HEK293 (cell line): Measurements from ENCODE around the gene PDE4D.

Experiments
- CTCF ChIA-PET: fragments of 350-600 bp; formaldehyde crosslinking; extraction: SDS; loops from one replicate; lab custom pipeline; 2021; ENCODE audit warnings: antibody characterized with exemption; lab: Yijun Ruan, JAX
- POLR2A ChIA-PET: fragments of 300-600 bp; formaldehyde crosslinking; extraction: SDS; loops from one replicate; lab custom pipeline; 2020; ENCODE audit warnings: antibody characterized with exemption, inconsistent platforms; lab: Yijun Ruan, JAX
- H3K27ac ChIP-seq: fragments of 200-500 bp; sonication (Bioruptor generic); 2 replicates; pipeline ENCODE4 v1.5.1; 2014; ENCODE audit warnings: low read depth, low read length, control low read depth, inconsistent platforms; ENCODE audit errors: extremely low read depth
- H3K36me3 ChIP-seq, 2 experiments: fragments of 200-500 bp in 1 of 2; sonication (Bioruptor generic) in 1 of 2; 1 replicate in 1 of 2; 2 replicates in 1 of 2; pipeline ENCODE4 v1.5.1; 2014 to 2017; ENCODE audit warnings: inconsistent platforms in 2 of 2, low read length in 2 of 2; ENCODE audit not compliant: control insufficient read depth in 2 of 2, insufficient read depth in 1 of 2
- H3K4me1 ChIP-seq: fragments of 200-500 bp; sonication (Bioruptor generic); 2 replicates; pipeline ENCODE4 v1.5.1; 2014; ENCODE audit warnings: mild to moderate bottlenecking, low read length, inconsistent platforms; ENCODE audit not compliant: control insufficient read depth, insufficient read depth
- H3K4me3 ChIP-seq: 2 replicates; pipeline ENCODE4 v1.5.1; 2011; ENCODE audit warnings: low read depth, mild to moderate bottlenecking, control low read depth, low read length, moderate library complexity
- H3K9me3 ChIP-seq: fragments of 200-500 bp; sonication (Bioruptor generic); 2 replicates; pipeline ENCODE4 v1.5.1; 2014; ENCODE audit warnings: low read depth, low read length, inconsistent platforms; ENCODE audit not compliant: control insufficient read depth, insufficient read depth
- AEBP2 ChIP-seq: fragments of 450-650 bp; formaldehyde crosslinking; IDR thresholded peaks from 2 replicates; pipeline ENCODE4 v1.5.1; 2016; ENCODE audit warnings: missing biosample characterization, missing genetic modification characterization, borderline replicate concordance
- EGR2 ChIP-seq: fragments of 450-650 bp; formaldehyde crosslinking; IDR thresholded peaks from 2 replicates; pipeline ENCODE4 v1.5.1; 2016; ENCODE audit warnings: low read depth, missing biosample characterization, missing genetic modification characterization
- ELK4 ChIP-seq: IDR thresholded peaks from 2 replicates; pipeline ENCODE4 v1.6.1; 2011; ENCODE audit warnings: mild to moderate bottlenecking, low read depth, low read length, borderline replicate concordance
- HOXC10 ChIP-seq: sonication (generic); formaldehyde crosslinking; IDR thresholded peaks from 2 replicates; pipeline ENCODE4 v1.8.1; 2023; ENCODE audit warnings: mild to moderate bottlenecking, missing genetic modification reagents
- KLF17 ChIP-seq: fragments of 450-650 bp; formaldehyde crosslinking; IDR thresholded peaks from 2 replicates; pipeline ENCODE4 v1.5.1; 2016; ENCODE audit warnings: missing biosample characterization, missing genetic modification characterization
- MEIS1 ChIP-seq: sonication (generic); formaldehyde crosslinking; IDR thresholded peaks from 2 replicates; pipeline ENCODE4 v1.8.1; 2022; ENCODE audit warnings: missing genetic modification reagents, mild to moderate bottlenecking, borderline replicate concordance
- ZBTB11 ChIP-seq: fragments of 450-650 bp; formaldehyde crosslinking; conservative IDR thresholded peaks from 2 replicates; pipeline ENCODE4 v1.5.1; 2016; ENCODE audit warnings: low read depth, missing biosample characterization, missing genetic modification characterization
- ZNF140 ChIP-seq: fragments of 450-650 bp; formaldehyde crosslinking; IDR thresholded peaks from 2 replicates; pipeline ENCODE4 v1.5.1; 2016; ENCODE audit warnings: missing biosample characterization, missing genetic modification characterization
- ZNF19 ChIP-seq: fragments of 450-650 bp; formaldehyde crosslinking; IDR thresholded peaks from 2 replicates; pipeline ENCODE4; 2016; ENCODE audit warnings: missing biosample characterization, missing genetic modification characterization, low read depth
- ZNF274 ChIP-seq, 2 experiments: fragments of 200-500 bp in 1 of 2; fragments of 450-650 bp in 1 of 2; sonication (Bioruptor generic) in 1 of 2; formaldehyde crosslinking in 1 of 2; IDR thresholded peaks; 2 replicates each; pipeline versions ENCODE4 v1.5.1 to v1.6.1; 2014 to 2016; ENCODE audit warnings: borderline replicate concordance in 1 of 2, inconsistent platforms in 1 of 2, low read length in 1 of 2, missing biosample characterization in 1 of 2, missing genetic modification characterization in 1 of 2
- ZNF280D ChIP-seq: fragments of 450-650 bp; formaldehyde crosslinking; IDR thresholded peaks from 2 replicates; pipeline ENCODE4 v1.5.1; 2016; ENCODE audit warnings: missing biosample characterization, missing genetic modification characterization
- ZNF362 ChIP-seq: fragments of 450-650 bp; formaldehyde crosslinking; IDR thresholded peaks from 2 replicates; pipeline ENCODE4 v1.5.1; 2016; ENCODE audit warnings: missing biosample characterization, missing genetic modification characterization
- ZNF404 ChIP-seq: fragments of 450-650 bp; formaldehyde crosslinking; IDR thresholded peaks from 2 replicates; pipeline ENCODE4 v1.5.1; 2017; ENCODE audit warnings: missing biosample characterization, missing genetic modification characterization
- ZNF521 ChIP-seq: fragments of 450-650 bp; formaldehyde crosslinking; IDR thresholded peaks from 2 replicates; pipeline ENCODE4 v1.5.1; 2017; ENCODE audit warnings: missing biosample characterization, mild to moderate bottlenecking, missing genetic modification characterization
- ZNF629 ChIP-seq: fragments of 450-650 bp; formaldehyde crosslinking; IDR thresholded peaks from 2 replicates; pipeline ENCODE4 v1.5.1; 2017; ENCODE audit warnings: missing biosample characterization, missing genetic modification characterization
- ZNF670 ChIP-seq: fragments of 450-650 bp; formaldehyde crosslinking; IDR thresholded peaks from 2 replicates; pipeline ENCODE4 v1.5.1; 2016; ENCODE audit warnings: missing biosample characterization, missing genetic modification characterization, low read depth
- ZNF692 ChIP-seq: fragments of 450-650 bp; formaldehyde crosslinking; IDR thresholded peaks from 2 replicates; pipeline ENCODE4 v1.5.1; 2016; ENCODE audit warnings: missing biosample characterization, missing genetic modification characterization
- ZNF704 ChIP-seq: fragments of 450-650 bp; formaldehyde crosslinking; IDR thresholded peaks from 2 replicates; pipeline ENCODE4 v1.5.1; 2016; ENCODE audit warnings: missing biosample characterization, missing genetic modification characterization
- ZNF785 ChIP-seq: fragments of 450-650 bp; formaldehyde crosslinking; IDR thresholded peaks from 2 replicates; pipeline ENCODE4 v1.5.1; 2016; ENCODE audit warnings: missing biosample characterization, missing genetic modification characterization
- ZNF843 ChIP-seq: fragments of 450-650 bp; formaldehyde crosslinking; IDR thresholded peaks from 2 replicates; pipeline ENCODE4 v1.5.1; 2016; ENCODE audit warnings: missing biosample characterization, missing genetic modification characterization

The PDE4D gene

GRCh38 chr5:59504043-59504442, 389.5 kb downstream of the PDE4D start:
- ChIA-PET CTCF (interaction anchor here (0.7 to 5.3 kb wide), 5 partner anchors 42 to 296 kb away, joined by 5 to 83 read pairs (median 25); no protein-coding TSS in a partner anchor), POLR2A (no interaction called here)
- H3K4me3 ChIP-seq: no peak overlapping the region
- no peak for TF ChIP-seq HOXC10 (CRISPR knock-in tag)
- no peak for TF ChIP-seq ZNF704 (tag by site-specific recombination)
- TF ChIP-seq ZNF521 (tag by site-specific recombination): no peak
- TF ChIP-seq ZNF692: no peak
- TF ChIP-seq ZNF843 (tag by site-specific recombination): no peak
- no peak for TF ChIP-seq ZNF404 (tag by site-specific recombination)
- no peak for TF ChIP-seq ELK4
- no peak for TF ChIP-seq ZNF274 (IDR thresholded peaks at IDR 0.05; ENCODE audit: low read length)
- TF ChIP-seq ZNF274 (tag by site-specific recombination; IDR thresholded peaks at IDR 0.05; ENCODE audit: borderline replicate concordance): no peak
- no peak for TF ChIP-seq ZNF785 (tag by site-specific recombination)
- no peak for TF ChIP-seq ZNF629
- no peak for TF ChIP-seq ZNF19 (tag by site-specific recombination)
- TF ChIP-seq AEBP2 (tag by site-specific recombination): no peak
- no peak overlapping the region for H3K27ac ChIP-seq
- no peaks in the 10 kb centered on the region for H3K9me3 ChIP-seq
- H3K36me3 ChIP-seq: no peaks in the 10 kb centered on the region
- no peaks in the 10 kb centered on the region for H3K4me1 ChIP-seq

GRCh38 chr5:59503220-59503619, 390.3 kb downstream of the PDE4D start:
- H3K4me1 ChIP-seq: no peaks in the 10 kb centered on the region
- no peaks in the 10 kb centered on the region for H3K9me3 ChIP-seq
- CTCF ChIA-PET: interaction anchor here (0.6 to 2.2 kb wide), 4 partner anchors 51 to 170 kb away, joined by 3 to 9 read pairs (median 6); no protein-coding TSS in a partner anchor
- POLR2A ChIA-PET: no interaction called here
- H3K4me3 ChIP-seq: no peak overlapping the region
- no peaks in the 10 kb centered on the region for H3K36me3 ChIP-seq
- no peak overlapping the region for H3K27ac ChIP-seq
- TF ChIP-seq KLF17 (tag by site-specific recombination) (no peak), ZNF362 (tag by site-specific recombination) (no peak), ZNF670 (tag by site-specific recombination) (no peak), ZBTB11 (tag by site-specific recombination) (no peak), ZNF843 (tag by site-specific recombination) (no peak), ZNF280D (tag by site-specific recombination) (no peak), ZNF140 (tag by site-specific recombination) (no peak), ZNF785 (tag by site-specific recombination) (no peak), MEIS1 (CRISPR knock-in tag) (no peak), EGR2 (tag by site-specific recombination) (no peak)
